Stimulated activated naive B cell treated with anti-CD40 and anti-IgM and Interleukin-4, amounts not matched to agents 10 μg/mL and 1 μg/mL and 100 μg/mL, for 72 hours (primary cell): ENCODE data around the gene MKRN3.

Experiments
- ATAC-seq, 2 donors: fragments of 150-1000 bp; cut with Tn5 transposase; replicated peaks; 2 replicates each; pipeline ENCODE4 v1.10.0; 2021; ENCODE audit warnings: moderate library complexity in 1 of 2
- DNase-seq: peaks from one replicate; pipeline ENCODE4 v3.0.0; 2021
- H3K27ac Mint-ChIP-seq: one replicate; pipeline ENCODE4 v1.8.0; 2022; ENCODE audit warnings: mild to moderate bottlenecking, mixed read lengths
- H3K27me3 Mint-ChIP-seq, 2 donors: one replicate each; pipeline ENCODE4 v1.8.0; 2022; ENCODE audit warnings: mixed read lengths in 2 of 2
- H3K36me3 Mint-ChIP-seq, 2 donors: one replicate each; pipeline ENCODE4 v1.8.0; 2022; ENCODE audit warnings: mixed read lengths in 2 of 2, mild to moderate bottlenecking in 1 of 2
- H3K4me1 Mint-ChIP-seq, 2 donors: one replicate each; pipeline ENCODE4 v1.8.0; 2022; ENCODE audit warnings: mixed read lengths in 2 of 2, mild to moderate bottlenecking in 1 of 2
- H3K4me3 Mint-ChIP-seq, 2 donors: one replicate each; pipeline ENCODE4 v1.8.0; 2022; ENCODE audit warnings: mild to moderate bottlenecking in 2 of 2, mixed read lengths in 2 of 2, moderate library complexity in 1 of 2
- H3K9me3 Mint-ChIP-seq, 2 donors: one replicate each; pipeline ENCODE4 v1.8.0; 2022; ENCODE audit warnings: mixed read lengths in 2 of 2, mild to moderate bottlenecking in 1 of 2

Gene MKRN3

GRCh38 chr15:23565395-23566070 lies at the start of gene MKRN3:
MKRN3 (plus strand) TSS chr15:23565674; CDS start chr15:23565783, 109 bp downstream.
- Mint-ChIP-seq H3K4me3 (peak within 1 kb of the TSS; percentile 39 to 41), H3K9me3 (no peaks in the 10 kb centered on the region), H3K4me1 (no peaks in the 10 kb centered on the region), H3K27me3 (peaks cover 5 to 15% of the 10 kb centered on the region in 2 donors), H3K36me3 (no peaks in the 10 kb centered on the region), H3K27ac (no peak within 1 kb of the TSS)
- no peak for DNase-seq
- ATAC-seq: peak in 1 of 2 donors; percentile 34

GRCh38 chr15:23516866-23517265 lies 48.6 kb upstream of the MKRN3 start:
- no peak overlapping the region for H3K27ac Mint-ChIP-seq
- no peak overlapping the region for H3K4me3 Mint-ChIP-seq
- peaks cover 0 to 3% of the 10 kb centered on the region in 2 donors for H3K27me3 Mint-ChIP-seq
- no peaks in the 10 kb centered on the region for H3K36me3 Mint-ChIP-seq
- H3K4me1 Mint-ChIP-seq: no peaks in the 10 kb centered on the region
- DNase-seq: no peak
- H3K9me3 Mint-ChIP-seq: no peaks in the 10 kb centered on the region
- ATAC-seq: no peak

GRCh38 chr15:23518104-23518503 lies 47.4 kb upstream of the MKRN3 start:
- H3K27me3 Mint-ChIP-seq: peaks cover 0 to 3% of the 10 kb centered on the region in 2 donors
- no peaks in the 10 kb centered on the region for H3K4me1 Mint-ChIP-seq
- no peaks in the 10 kb centered on the region for H3K36me3 Mint-ChIP-seq
- H3K4me3 Mint-ChIP-seq: no peak overlapping the region
- ATAC-seq (no peak), DNase-seq (no peak)
- no peak overlapping the region for H3K27ac Mint-ChIP-seq
- no peaks in the 10 kb centered on the region for H3K9me3 Mint-ChIP-seq

- Mint-ChIP-seq H3K36me3 (no peaks in the 10 kb centered on the region), H3K4me1 (no peaks in the 10 kb centered on the region), H3K27ac (no peak overlapping the region), H3K9me3 (no peaks in the 10 kb centered on the region), H3K27me3 (no peaks in the 10 kb centered on the region), H3K4me3 (no peak overlapping the region)
- DNase-seq (no peak), ATAC-seq (no peak)
Observed at GRCh38 chr15:23524816-23525215, 40.7 kb upstream of the MKRN3 start.

- ATAC-seq (no peak), DNase-seq (no peak)
- no peaks in the 10 kb centered on the region for H3K4me1 Mint-ChIP-seq
- H3K36me3 Mint-ChIP-seq: no peaks in the 10 kb centered on the region
- H3K27ac Mint-ChIP-seq: no peak overlapping the region
- no peaks in the 10 kb centered on the region for H3K27me3 Mint-ChIP-seq
- H3K4me3 Mint-ChIP-seq: no peak overlapping the region
- peaks cover 0 to 2% of the 10 kb centered on the region in 2 donors for H3K9me3 Mint-ChIP-seq
Observed at GRCh38 chr15:23529891-23530290, 35.6 kb upstream of the MKRN3 start.

GRCh38 chr15:23532024-23532423 lies 33.5 kb upstream of the MKRN3 start:
- H3K27me3 Mint-ChIP-seq: no peaks in the 10 kb centered on the region
- ATAC-seq: no peak
- no peaks in the 10 kb centered on the region for H3K4me1 Mint-ChIP-seq
- H3K27ac Mint-ChIP-seq: no peak overlapping the region
- no peaks in the 10 kb centered on the region for H3K36me3 Mint-ChIP-seq
- peaks cover 4% of the 10 kb centered on the region in 2 donors for H3K9me3 Mint-ChIP-seq
- DNase-seq: no peak
- no peak overlapping the region for H3K4me3 Mint-ChIP-seq

GRCh38 chr15:23536659-23537058 lies 28.8 kb upstream of the MKRN3 start:
- no peak overlapping the region for H3K4me3 Mint-ChIP-seq
- no peaks in the 10 kb centered on the region for H3K36me3 Mint-ChIP-seq
- no peaks in the 10 kb centered on the region for H3K4me1 Mint-ChIP-seq
- DNase-seq: no peak
- no peak overlapping the region for H3K27ac Mint-ChIP-seq
- H3K9me3 Mint-ChIP-seq: peaks cover 4 to 6% of the 10 kb centered on the region in 2 donors
- H3K27me3 Mint-ChIP-seq: no peaks in the 10 kb centered on the region
- ATAC-seq: no peak

GRCh38 chr15:23538648-23539047 lies 26.8 kb upstream of the MKRN3 start:
- no peaks in the 10 kb centered on the region for H3K4me1 Mint-ChIP-seq
- no peak for ATAC-seq
- no peak overlapping the region for H3K4me3 Mint-ChIP-seq
- H3K36me3 Mint-ChIP-seq: no peaks in the 10 kb centered on the region
- no peaks in the 10 kb centered on the region for H3K27me3 Mint-ChIP-seq
- H3K9me3 Mint-ChIP-seq: peaks cover 4 to 8% of the 10 kb centered on the region in 2 donors
- DNase-seq: no peak
- no peak overlapping the region for H3K27ac Mint-ChIP-seq

- no peaks in the 10 kb centered on the region for H3K27me3 Mint-ChIP-seq
- H3K36me3 Mint-ChIP-seq: no peaks in the 10 kb centered on the region
- H3K27ac Mint-ChIP-seq: no peak overlapping the region
- ATAC-seq (no peak), DNase-seq (no peak)
- H3K4me3 Mint-ChIP-seq: no peak overlapping the region
- peaks cover 4 to 7% of the 10 kb centered on the region in 2 donors for H3K9me3 Mint-ChIP-seq
- H3K4me1 Mint-ChIP-seq: no peaks in the 10 kb centered on the region
Observed at GRCh38 chr15:23539892-23540291, 25.6 kb upstream of the MKRN3 start.

GRCh38 chr15:23546158-23546557 lies 19.3 kb upstream of the MKRN3 start:
- peaks cover 0 to 3% of the 10 kb centered on the region in 2 donors for H3K9me3 Mint-ChIP-seq
- DNase-seq (no peak), ATAC-seq (no peak)
- no peaks in the 10 kb centered on the region for H3K36me3 Mint-ChIP-seq
- no peak overlapping the region for H3K4me3 Mint-ChIP-seq
- H3K4me1 Mint-ChIP-seq: no peaks in the 10 kb centered on the region
- no peak overlapping the region for H3K27ac Mint-ChIP-seq
- H3K27me3 Mint-ChIP-seq: no peaks in the 10 kb centered on the region

GRCh38 chr15:23548071-23548470 lies 17.4 kb upstream of the MKRN3 start:
- DNase-seq (no peak), ATAC-seq (no peak)
- no peaks in the 10 kb centered on the region for H3K36me3 Mint-ChIP-seq
- H3K27ac Mint-ChIP-seq: no peak overlapping the region
- no peaks in the 10 kb centered on the region for H3K27me3 Mint-ChIP-seq
- H3K4me3 Mint-ChIP-seq: no peak overlapping the region
- H3K4me1 Mint-ChIP-seq: no peaks in the 10 kb centered on the region
- H3K9me3 Mint-ChIP-seq: no peaks in the 10 kb centered on the region

GRCh38 chr15:23561914-23562313 lies 3.6 kb upstream of the MKRN3 start:
- Mint-ChIP-seq H3K9me3 (no peaks in the 10 kb centered on the region), H3K27ac (no peak overlapping the region), H3K27me3 (peaks cover 5 to 15% of the 10 kb centered on the region in 2 donors), H3K4me1 (no peaks in the 10 kb centered on the region), H3K4me3 (no peak overlapping the region), H3K36me3 (no peaks in the 10 kb centered on the region)
- no peak for DNase-seq
- ATAC-seq: no peak

- H3K27ac Mint-ChIP-seq: no peak overlapping the region
- H3K9me3 Mint-ChIP-seq: no peaks in the 10 kb centered on the region
- no peaks in the 10 kb centered on the region for H3K36me3 Mint-ChIP-seq
- H3K4me1 Mint-ChIP-seq: no peaks in the 10 kb centered on the region
- H3K4me3 Mint-ChIP-seq: peak overlapping the region in 1 of 2 donors; percentile 41
- H3K27me3 Mint-ChIP-seq: peaks cover 5 to 15% of the 10 kb centered on the region in 2 donors
- DNase-seq (no peak), ATAC-seq (no peak)
Observed at GRCh38 chr15:23564821-23565394, 566 bp upstream of the MKRN3 start.

GRCh38 chr15:23566071-23566554 lies 639 bp downstream of the MKRN3 start:
- Mint-ChIP-seq H3K9me3 (no peaks in the 10 kb centered on the region), H3K4me1 (no peaks in the 10 kb centered on the region), H3K27ac (no peak overlapping the region), H3K4me3 (peak overlapping the region in 1 of 2 donors; percentile 8), H3K36me3 (no peaks in the 10 kb centered on the region), H3K27me3 (peaks cover 5 to 9% of the 10 kb centered on the region in 2 donors)
- ATAC-seq (no peak), DNase-seq (no peak)

GRCh38 chr15:23566651-23567050 lies 1.2 kb downstream of the MKRN3 start:
- H3K4me1 Mint-ChIP-seq: no peaks in the 10 kb centered on the region
- no peak overlapping the region for H3K27ac Mint-ChIP-seq

More at GRCh38 chr15:23566651-23567050, 1.2 kb downstream of the MKRN3 start:
- Mint-ChIP-seq H3K27me3 (peaks cover 5 to 8% of the 10 kb centered on the region in 2 donors), H3K9me3 (no peaks in the 10 kb centered on the region), H3K4me3 (no peak overlapping the region), H3K36me3 (no peaks in the 10 kb centered on the region)
- ATAC-seq: no peak
- no peak for DNase-seq
